GM10266 (cell line): ENCODE data around the gene PPARD.
A peak's percentile ranks its signal among the peaks of the same experiment; 100 is the strongest.

Experiments used
- DNase-seq: peaks from one replicate; pipeline ENCODE4 v3.0.0; 2012; ENCODE audit errors: extremely low spot score
- TF ChIP-seq, protein P1 (sequence below): IDR thresholded peaks from 2 replicates; pipeline ENCODE4 v1.5.1; 2012; ENCODE audit warnings: mild to moderate bottlenecking, low read depth; ENCODE audit not compliant: control insufficient read depth, insufficient read depth; ENCODE audit errors: missing control alignments

The PPARD gene

GRCh38 chr6:35317483-35318195, 24.7 kb upstream of the PPARD start:
- TF ChIP-seq, protein P1, sequence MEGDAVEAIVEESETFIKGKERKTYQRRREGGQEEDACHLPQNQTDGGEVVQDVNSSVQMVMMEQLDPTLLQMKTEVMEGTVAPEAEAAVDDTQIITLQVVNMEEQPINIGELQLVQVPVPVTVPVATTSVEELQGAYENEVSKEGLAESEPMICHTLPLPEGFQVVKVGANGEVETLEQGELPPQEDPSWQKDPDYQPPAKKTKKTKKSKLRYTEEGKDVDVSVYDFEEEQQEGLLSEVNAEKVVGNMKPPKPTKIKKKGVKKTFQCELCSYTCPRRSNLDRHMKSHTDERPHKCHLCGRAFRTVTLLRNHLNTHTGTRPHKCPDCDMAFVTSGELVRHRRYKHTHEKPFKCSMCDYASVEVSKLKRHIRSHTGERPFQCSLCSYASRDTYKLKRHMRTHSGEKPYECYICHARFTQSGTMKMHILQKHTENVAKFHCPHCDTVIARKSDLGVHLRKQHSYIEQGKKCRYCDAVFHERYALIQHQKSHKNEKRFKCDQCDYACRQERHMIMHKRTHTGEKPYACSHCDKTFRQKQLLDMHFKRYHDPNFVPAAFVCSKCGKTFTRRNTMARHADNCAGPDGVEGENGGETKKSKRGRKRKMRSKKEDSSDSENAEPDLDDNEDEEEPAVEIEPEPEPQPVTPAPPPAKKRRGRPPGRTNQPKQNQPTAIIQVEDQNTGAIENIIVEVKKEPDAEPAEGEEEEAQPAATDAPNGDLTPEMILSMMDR = no peak
- DNase-seq = no peak

DNA sequence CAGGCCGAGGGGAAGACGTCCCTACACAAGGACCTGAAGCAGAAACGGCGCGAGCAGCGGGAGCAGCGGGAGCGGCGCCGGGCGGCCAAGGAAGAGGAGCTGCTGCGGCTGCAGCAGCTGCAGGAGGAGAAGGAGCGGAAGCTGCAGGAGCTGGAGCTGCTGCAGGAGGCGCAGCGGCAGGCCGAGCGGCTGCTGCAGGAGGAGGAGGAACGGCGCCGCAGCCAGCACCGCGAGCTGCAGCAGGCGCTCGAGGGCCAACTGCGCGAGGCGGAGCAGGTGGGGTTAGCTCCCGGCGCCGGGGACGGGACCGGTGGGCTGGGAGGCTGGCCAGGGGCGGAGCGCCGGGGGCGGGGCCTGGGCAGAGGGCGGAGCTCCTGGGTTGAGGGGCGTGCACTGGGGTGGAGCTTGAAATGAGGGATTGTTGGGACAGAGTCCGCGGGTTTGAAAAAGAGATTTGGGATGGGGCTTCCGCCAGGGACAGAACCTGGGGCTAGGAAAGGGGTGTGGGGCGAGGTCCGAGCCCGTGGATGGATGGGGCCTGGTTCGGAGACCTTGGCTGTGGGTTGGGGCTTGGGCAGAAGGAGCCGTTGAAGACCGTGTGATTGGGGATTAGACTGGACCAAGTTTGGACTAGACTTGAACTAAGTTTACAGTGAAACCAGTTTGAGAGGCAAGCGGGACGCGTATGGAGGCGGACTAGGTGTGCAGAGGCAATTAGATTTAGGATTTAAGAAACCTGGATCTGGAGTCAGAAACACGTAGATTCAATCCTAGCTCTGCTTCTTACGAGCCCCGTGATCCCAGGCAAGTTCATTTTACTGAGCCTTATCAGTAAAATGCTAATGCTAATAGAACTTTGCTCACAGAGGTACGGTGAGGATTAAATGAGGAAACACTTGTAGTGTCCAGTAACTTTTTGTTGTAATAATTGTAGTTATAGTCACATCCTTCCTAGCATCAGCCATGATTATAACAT, 23.9 kb upstream of the PPARD start:
- no peak for DNase-seq

DNA sequence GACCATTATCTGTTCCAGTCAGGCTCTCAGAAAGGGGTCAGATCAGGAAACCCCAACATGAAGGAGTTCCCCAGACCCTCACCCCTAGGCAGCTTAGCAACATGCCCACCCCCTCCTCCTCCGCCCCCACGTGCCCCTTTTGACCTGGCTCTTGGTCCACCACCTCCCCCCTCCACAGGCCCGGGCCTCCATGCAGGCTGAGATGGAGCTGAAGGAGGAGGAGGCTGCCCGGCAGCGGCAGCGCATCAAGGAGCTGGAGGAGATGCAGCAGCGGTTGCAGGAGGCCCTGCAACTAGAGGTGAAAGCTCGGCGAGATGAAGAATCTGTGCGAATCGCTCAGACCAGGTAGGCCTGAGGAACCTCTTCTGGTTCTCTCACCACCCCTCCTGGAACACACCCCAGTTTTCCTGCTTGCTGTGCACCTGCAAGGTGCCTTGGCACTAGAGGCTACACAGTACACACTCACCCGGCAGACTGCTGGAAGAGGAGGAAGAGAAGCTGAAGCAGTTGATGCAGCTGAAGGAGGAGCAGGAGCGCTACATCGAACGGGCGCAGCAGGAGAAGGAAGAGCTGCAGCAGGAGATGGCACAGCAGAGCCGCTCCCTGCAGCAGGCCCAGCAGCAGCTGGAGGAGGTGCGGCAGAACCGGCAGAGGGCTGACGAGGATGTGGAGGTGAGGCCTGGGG, 22.9 kb upstream of the PPARD start:
- TF ChIP-seq, protein P1 = no peak
- DNase-seq = no peak

More for the DNA sequence above, 23.9 kb upstream of the PPARD start:
- TF ChIP-seq, protein P1 = no peak

- TF ChIP-seq, protein P1 = no peak
- no peak for DNase-seq
Observed at GRCh38 chr6:35320031-35320410, 22.3 kb upstream of the PPARD start.

DNA sequence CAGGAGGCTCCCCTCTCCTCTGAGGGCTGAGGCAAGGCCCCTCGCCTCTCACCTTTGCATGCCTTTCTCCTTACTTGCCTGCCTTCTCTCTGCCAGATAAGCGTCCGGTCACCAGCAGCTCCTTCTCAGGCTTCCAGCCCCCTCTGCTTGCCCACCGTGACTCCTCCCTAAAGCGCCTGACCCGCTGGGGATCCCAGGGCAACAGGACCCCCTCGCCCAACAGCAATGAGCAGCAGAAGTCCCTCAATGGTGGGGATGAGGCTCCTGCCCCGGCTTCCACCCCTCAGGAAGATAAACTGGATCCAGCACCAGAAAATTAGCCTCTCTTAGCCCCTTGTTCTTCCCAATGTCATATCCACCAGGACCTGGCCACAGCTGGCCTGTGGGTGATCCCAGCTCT, 21.3 kb upstream of the PPARD start:
- DNase-seq = no peak
- TF ChIP-seq, protein P1 = no peak

- peak; percentile 85 for DNase-seq
- TF ChIP-seq, protein P1 = peak; percentile 73
Observed at GRCh38 chr6:35327349-35328027, 14.9 kb upstream of the PPARD start.
